PC-3 (cell line): ENCODE results near the gene GALNTL6. TPM values are rescaled to one million over a fixed set of nuclear protein-coding genes. Genes with fewer than 3 reads are reported as not detected.

ENCODE experiments used
- ATAC-seq: fragments of 200-7000 bp; cut with Tn5 transposase; 2 replicates; pipeline ENCODE4 v1.9.1; 2020; ENCODE audit warnings: mild to moderate bottlenecking, moderate library complexity
- BruUV-seq: library from RNA; stranded (reverse); fragments of 400-500 nt; replicated peaks from 2 replicates; lab custom pipeline; 2021; lab: Mats Ljungman, UMichigan
- CTCF ChIA-PET: fragments of 300-600 bp; sonication (Branson Sonifier 250); formaldehyde crosslinking; loops from one replicate; lab custom pipeline; 2022; ENCODE audit warnings: antibody characterized with exemption; lab: Charles Lee
- POLR2A ChIA-PET: fragments of 300-600 bp; sonication (Branson Sonifier 250); formaldehyde crosslinking; loops from one replicate; lab custom pipeline; 2022; ENCODE audit warnings: antibody characterized with exemption; ENCODE audit not compliant: unreplicated experiment; lab: Charles Lee
- DNase-seq: peaks from one replicate; pipeline ENCODE4 v3.0.0-alpha.2; 2015
- H2AFZ ChIP-seq: fragments of 300-600 bp; sonication (generic); 2 replicates; pipeline ENCODE4 v1.6.0; 2016; ENCODE audit warnings: antibody characterized with exemption, low read length
- H3F3A ChIP-seq: fragments of 300-600 bp; sonication (generic); one replicate; pipeline ENCODE4 v1.6.0; 2017; ENCODE audit warnings: antibody characterized with exemption, low read length, control low read depth, mild to moderate bottlenecking; ENCODE audit not compliant: unreplicated experiment
- H3K27ac ChIP-seq: fragments of 300-600 bp; sonication (generic); 2 replicates; pipeline ENCODE4 v1.5.1; 2016; ENCODE audit warnings: mild to moderate bottlenecking, low read length
- H3K27me3 ChIP-seq: fragments of 300-600 bp; sonication (generic); 2 replicates; pipeline ENCODE4 v1.6.1; 2016; ENCODE audit warnings: low read length, mixed read lengths
- H3K36me3 ChIP-seq: fragments of 300-600 bp; sonication (generic); 2 replicates; pipeline ENCODE4 v1.6.1; 2016; ENCODE audit warnings: low read depth, mixed run types, low read length, mixed read lengths
- H3K4me1 ChIP-seq: fragments of 300-600 bp; sonication (generic); 2 replicates; pipeline ENCODE4 v1.5.1; 2016; ENCODE audit warnings: low read length; ENCODE audit not compliant: insufficient read depth
- H3K4me2 ChIP-seq: fragments of 300-600 bp; sonication (generic); 2 replicates; pipeline ENCODE4 v1.6.0; 2016; ENCODE audit warnings: low read length
- H3K4me3 ChIP-seq: fragments of 300-600 bp; sonication (generic); 2 replicates; pipeline ENCODE4 v1.5.1; 2016; ENCODE audit warnings: mild to moderate bottlenecking, low read length, mixed read lengths
- H3K79me2 ChIP-seq: fragments of 300-600 bp; sonication (generic); 2 replicates; pipeline ENCODE4 v1.6.1; 2017; ENCODE audit warnings: low read length, mixed read lengths
- H3K9ac ChIP-seq: fragments of 300-600 bp; sonication (generic); 2 replicates; pipeline ENCODE4 v1.6.0; 2016; ENCODE audit warnings: mild to moderate bottlenecking, low read length
- H3K9me2 ChIP-seq: fragments of 300-600 bp; sonication (generic); replicated peaks from 2 replicates; pipeline ENCODE4 v1.6.1; 2016; ENCODE audit warnings: mixed run types, low read length, mixed read lengths
- H3K9me3 ChIP-seq: fragments of 300-600 bp; sonication (generic); 2 replicates; pipeline ENCODE4 v1.6.1; 2016; ENCODE audit warnings: low read length, mixed read lengths
- H4K20me1 ChIP-seq: fragments of 300-600 bp; sonication (generic); 2 replicates; pipeline ENCODE4 v1.6.1; 2016; ENCODE audit warnings: low read length, mixed read lengths
- CTCF ChIP-seq: fragments of 300-600 bp; sonication (generic); conservative IDR thresholded peaks from 2 replicates; pipeline ENCODE4 v1.5.1; 2017; ENCODE audit warnings: antibody characterized with exemption, low read depth, mild to moderate bottlenecking, low read length
- EZH2 ChIP-seq: fragments of 300-600 bp; sonication (generic); IDR thresholded peaks from one replicate; pipeline ENCODE4 v1.6.1; 2017; ENCODE audit warnings: antibody characterized with exemption, mild to moderate bottlenecking, low read length; ENCODE audit not compliant: unreplicated experiment
- EZH2phosphoT487 ChIP-seq: fragments of 300-600 bp; sonication (generic); IDR thresholded peaks from 2 replicates; pipeline ENCODE4 v1.6.1; 2018; ENCODE audit warnings: mild to moderate bottlenecking, antibody characterized with exemption, low read length, borderline replicate concordance
- intact Hi-C: fragments of 100-400 bp; cut with micrococcal nuclease; formaldehyde crosslinking; loops from 2 replicates; pipeline ENCODE4 v1.9.0; 2023
- total RNA-seq: library from RNA; depleted of rRNA; stranded (reverse); fragments of >200 nt; gene quantifications from 2 replicates; pipeline ENCODE4 v1.2.3, GENCODE V29; 2014

GALNTL6 gene
- total RNA-seq, 1 experiment from 2014 or later = not detected

DNA sequence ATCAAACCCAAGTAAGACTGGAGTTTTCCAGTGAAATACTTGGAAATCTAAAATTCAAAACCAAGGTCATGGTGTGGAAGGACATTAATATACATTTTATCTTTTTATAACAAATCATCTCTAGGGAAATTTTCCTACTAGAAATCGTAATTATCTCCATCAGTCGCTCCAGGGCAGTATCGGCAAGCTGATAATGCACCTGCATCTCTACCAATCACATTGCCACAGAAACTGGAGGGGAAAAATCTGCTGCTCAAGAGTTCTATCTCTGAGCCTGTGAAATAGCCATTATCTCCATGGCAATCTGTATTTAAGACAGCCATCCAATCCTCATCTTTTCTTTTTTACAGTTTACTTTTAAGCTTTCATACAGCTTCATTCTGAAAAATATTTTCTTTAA lies 817.1 kb downstream of the GALNTL6 start:
- Histone ChIP-seq H3K79me2 (no peaks in the 10 kb centered on the region), H4K20me1 (no peaks in the 10 kb centered on the region), H3K9me3 (no peaks in the 10 kb centered on the region), H3K27me3 (no peaks in the 10 kb centered on the region), H2AFZ (no peak overlapping the region), H3K36me3 (no peaks in the 10 kb centered on the region), H3K9ac (no peak overlapping the region), H3F3A (no peaks in the 10 kb centered on the region), H3K4me3 (no peak overlapping the region), H3K27ac (no peak overlapping the region), H3K4me1 (no peaks in the 10 kb centered on the region), H3K4me2 (no peak overlapping the region), H3K9me2 (no peaks in the 10 kb centered on the region)
- intact Hi-C loops = no loop called here
- no TSS peak for BruUV-seq
- ATAC-seq (no peak), DNase-seq (no peak)
- ChIA-PET CTCF (no interaction called here), POLR2A (no interaction called here)
- TF ChIP-seq EZH2 = no peak
- no peak for TF ChIP-seq CTCF
- no peak for TF ChIP-seq EZH2phosphoT487

GRCh38 chr4:172631832-172632231 lies 818.6 kb downstream of the GALNTL6 start:
- Histone ChIP-seq H3K9me2 (no peaks in the 10 kb centered on the region), H3K36me3 (no peaks in the 10 kb centered on the region), H3K27me3 (no peaks in the 10 kb centered on the region), H2AFZ (no peak overlapping the region), H3K4me3 (no peak overlapping the region), H3K9ac (no peak overlapping the region), H3K27ac (no peak overlapping the region), H3K4me1 (no peaks in the 10 kb centered on the region), H3K4me2 (no peak overlapping the region), H3F3A (no peaks in the 10 kb centered on the region), H3K79me2 (no peaks in the 10 kb centered on the region), H3K9me3 (no peaks in the 10 kb centered on the region), H4K20me1 (no peaks in the 10 kb centered on the region)
- ATAC-seq = no peak
- no TSS peak for BruUV-seq
- no peak for DNase-seq
- POLR2A ChIA-PET = no interaction called here
- TF ChIP-seq EZH2phosphoT487 (no peak), CTCF (no peak), EZH2 (no peak)
- intact Hi-C loops = no loop called here
- CTCF ChIA-PET = no interaction called here

DNA sequence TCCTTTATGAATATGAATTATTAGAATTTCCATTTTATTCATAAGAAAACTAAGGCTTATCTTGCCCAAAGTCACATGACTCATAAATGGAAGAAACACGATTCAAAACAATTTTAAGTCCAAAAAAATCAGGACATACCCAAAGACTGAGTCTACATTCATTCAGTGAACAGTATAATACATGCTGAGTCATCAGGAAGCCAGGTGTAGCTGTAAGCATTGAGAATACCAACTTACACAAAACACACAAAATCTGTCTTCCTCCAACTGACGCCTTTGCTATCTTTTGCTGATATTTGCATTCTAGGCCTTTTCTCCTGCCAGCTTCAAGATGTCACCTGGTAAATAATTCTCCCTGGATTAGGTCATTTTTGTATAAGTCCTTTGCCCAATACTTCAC lies 835.3 kb downstream of the GALNTL6 start:
- peak; percentile 74 for ATAC-seq
- Histone ChIP-seq H3F3A (no peaks in the 10 kb centered on the region), H3K27ac (peak overlapping the region; percentile 25), H3K9me2 (no peaks in the 10 kb centered on the region), H3K9ac (no peak overlapping the region), H3K27me3 (no peaks in the 10 kb centered on the region), H3K9me3 (no peaks in the 10 kb centered on the region), H3K4me1 (peaks cover 14% of the 10 kb centered on the region), H3K79me2 (no peaks in the 10 kb centered on the region), H3K4me2 (peak overlapping the region; percentile 7; the same call in 1 of the 2 replicates), H3K36me3 (no peaks in the 10 kb centered on the region), H2AFZ (no peak overlapping the region), H3K4me3 (no peak overlapping the region), H4K20me1 (no peaks in the 10 kb centered on the region)
- ChIA-PET CTCF (no interaction called here), POLR2A (no interaction called here)
- no peak for TF ChIP-seq EZH2phosphoT487
- TF ChIP-seq EZH2 = no peak
- TF ChIP-seq CTCF = no peak
- no TSS peak for BruUV-seq
- DNase-seq = peak; percentile 71
- intact Hi-C loops = no loop called here
